HCT116 (cell line): Measurements from ENCODE around the gene KCNV2. TPM values are rescaled to one million over a fixed set of nuclear protein-coding genes. Genes with fewer than 3 reads are reported as not detected.

Source experiments
- ATAC-seq: fragments of 200-7000 bp; cut with Tn5 transposase; 2 replicates; pipeline ENCODE4 v1.9.1; 2020; ENCODE audit warnings: mild to moderate bottlenecking, moderate library complexity
- BruUV-seq: library from RNA; stranded (reverse); fragments of 400-500 nt; replicated peaks from 2 replicates; lab custom pipeline; 2021; lab: Mats Ljungman, UMichigan
- CTCF ChIA-PET: fragments of 300-600 bp; sonication (Branson Sonifier 250); formaldehyde crosslinking; loops from one replicate; lab custom pipeline; 2021; ENCODE audit warnings: antibody characterized with exemption; lab: Charles Lee
- POLR2A ChIA-PET: fragments of 300-600, 350-600 bp; sonication (Branson Sonifier 250); formaldehyde crosslinking; loops from one replicate; lab custom pipeline; 2021; ENCODE audit warnings: antibody characterized with exemption; lab: Charles Lee
- RAD21 ChIA-PET, 2 experiments: fragments of 300-600 bp; sonication (Branson Sonifier 250); formaldehyde crosslinking; loops; one replicate each; lab custom pipeline; 2023; ENCODE audit warnings: low total read pairs in 2 of 2; ENCODE audit not compliant: uncharacterized antibody in 2 of 2, unreplicated experiment in 2 of 2, low non-redundant PET in 1 of 2; lab: Charles Lee
- DNase-seq: peaks from one replicate; pipeline ENCODE4 v3.0.0-alpha.2; 2010; ENCODE audit warnings: low read depth, low spot score
- H2AFZ ChIP-seq: fragments of 200-600 bp; shearing (Covaris generic), sonication (generic); 2 replicates; pipeline ENCODE4 v1.6.1; 2017; ENCODE audit warnings: low read depth, mixed run types, mixed read lengths, antibody characterized with exemption, low read length; ENCODE audit not compliant: poor library complexity, severe bottlenecking
- H3K27ac ChIP-seq: 2 replicates; pipeline ENCODE4 v1.5.1; 2012; ENCODE audit warnings: low read depth, low read length
- H3K27me3 ChIP-seq: fragments of 200-600 bp; sonication (generic); 2 replicates; pipeline ENCODE4 v1.6.1; 2016; ENCODE audit warnings: mixed run types, low read length, mixed read lengths; ENCODE audit not compliant: insufficient read depth
- H3K36me3 ChIP-seq, 2 experiments: fragments of 200-500 bp in 1 of 2; fragments of 200-600 bp in 1 of 2; sonication (Bioruptor generic) in 1 of 2; sonication (generic) in 1 of 2; 2 replicates each; pipeline versions ENCODE4 v1.5.1 to v1.6.1; 2014 to 2016; ENCODE audit warnings: low read length in 2 of 2, inconsistent platforms in 1 of 2, mixed read lengths in 1 of 2, mixed run types in 1 of 2; ENCODE audit not compliant: insufficient read depth in 2 of 2, control insufficient read depth in 1 of 2
- H3K4me1 ChIP-seq, 2 experiments: fragments of 200-600 bp in 1 of 2; sonication (generic) in 1 of 2; 2 replicates each; pipeline versions ENCODE4 v1.5.1 to v1.6.1; 2012 to 2017; ENCODE audit warnings: low read length in 2 of 2, inconsistent platforms in 1 of 2, mild to moderate bottlenecking in 1 of 2, mixed read lengths in 1 of 2, mixed run types in 1 of 2, moderate library complexity in 1 of 2; ENCODE audit not compliant: insufficient read depth in 2 of 2, control insufficient read depth in 1 of 2
- H3K4me2 ChIP-seq: fragments of 200-600 bp; sonication (generic); 2 replicates; pipeline ENCODE4 v1.6.1; 2017; ENCODE audit warnings: mixed run types, low read length, mixed read lengths
- H3K4me3 ChIP-seq, 2 experiments: fragments of 200-600 bp in 1 of 2; sonication (generic) in 1 of 2; replicated peaks in 1 of 2; 2 replicates each; pipeline ENCODE4 v1.5.1; 2011 to 2016; ENCODE audit warnings: low read length in 2 of 2, control low read depth in 1 of 2, low read depth in 1 of 2, mild to moderate bottlenecking in 1 of 2, mixed read lengths in 1 of 2, mixed run types in 1 of 2
- H3K79me2 ChIP-seq: fragments of 200-600 bp; sonication (generic); 2 replicates; pipeline ENCODE4 v1.6.1; 2017; ENCODE audit warnings: mild to moderate bottlenecking, mixed run types, low read length, moderate library complexity, mixed read lengths; ENCODE audit not compliant: insufficient read depth
- H3K9ac ChIP-seq: fragments of 200-600 bp; sonication (generic); 2 replicates; pipeline ENCODE4 v1.6.1; 2016; ENCODE audit warnings: low read length, mixed read lengths
- H3K9me2 ChIP-seq: fragments of 200-600 bp; sonication (generic), shearing (Covaris generic); 2 replicates; pipeline ENCODE4 v1.6.1; 2017; ENCODE audit warnings: mixed run types, mild to moderate bottlenecking, moderate library complexity; ENCODE audit not compliant: insufficient read depth
- H3K9me3 ChIP-seq, 2 experiments: fragments of 200-500 bp in 1 of 2; fragments of 200-600 bp in 1 of 2; sonication (Bioruptor generic) in 1 of 2; sonication (generic) in 1 of 2; 2 replicates each; pipeline ENCODE4 v1.6.1; 2014 to 2017; ENCODE audit warnings: low read length in 2 of 2, mixed read lengths in 2 of 2, inconsistent platforms in 1 of 2, low read depth in 1 of 2, mild to moderate bottlenecking in 1 of 2, mixed run types in 1 of 2, moderate library complexity in 1 of 2; ENCODE audit not compliant: control insufficient read depth in 1 of 2, insufficient read depth in 1 of 2
- H4K20me1 ChIP-seq: fragments of 200-600 bp; sonication (generic), shearing (Covaris generic); 2 replicates; pipeline ENCODE4 v1.6.1; 2017; ENCODE audit warnings: mixed run types, mild to moderate bottlenecking, moderate library complexity; ENCODE audit not compliant: insufficient read depth
- CBX3 ChIP-seq: IDR thresholded peaks from 2 replicates; pipeline ENCODE4 v1.6.1; 2012; ENCODE audit warnings: low read depth
- EZH2phosphoT487 ChIP-seq: fragments of 200-600 bp; IDR thresholded peaks from 2 replicates; pipeline ENCODE4 v1.6.1; 2018; ENCODE audit warnings: antibody characterized with exemption, borderline replicate concordance
- FOSL1 ChIP-seq: IDR thresholded peaks from 2 replicates; pipeline ENCODE4 v1.6.1; 2012; ENCODE audit warnings: low read depth
- POLR2A ChIP-seq: IDR thresholded peaks from 2 replicates; pipeline ENCODE4 v1.7.0; 2011; ENCODE audit warnings: borderline replicate concordance; ENCODE audit not compliant: insufficient read depth, insufficient read length; ENCODE audit errors: extremely low read depth
- POLR2AphosphoS5 ChIP-seq: IDR thresholded peaks from 2 replicates; pipeline ENCODE4 v1.6.1; 2011; ENCODE audit warnings: mild to moderate bottlenecking, low read depth, low read length, moderate library complexity
- SIN3A ChIP-seq: IDR thresholded peaks from 2 replicates; pipeline ENCODE4 v1.6.1; 2012; ENCODE audit warnings: low read depth
- SRF ChIP-seq: IDR thresholded peaks from 2 replicates; pipeline ENCODE4 v1.6.1; 2012; ENCODE audit warnings: low read depth
- YY1 ChIP-seq: IDR thresholded peaks from 2 replicates; pipeline ENCODE4 v1.6.1; 2011; ENCODE audit warnings: low read length, low read depth, moderate library complexity, mild to moderate bottlenecking; ENCODE audit not compliant: insufficient replicate concordance; ENCODE audit errors: extremely low read depth
- intact Hi-C: fragments of 100-400 bp; cut with micrococcal nuclease; formaldehyde crosslinking; loops from 2 replicates; pipeline ENCODE4 v1.10.0; 2022
- total RNA-seq: library from RNA; stranded (reverse); gene quantifications from one replicate; pipeline ENCODE4 v1.2.1, GENCODE V29; 2021; ENCODE audit not compliant: unreplicated experiment
- TF ChIP-seq, protein P1 (sequence below): IDR thresholded peaks from 2 replicates; pipeline ENCODE4 v1.6.1; 2012; ENCODE audit warnings: low read depth
- TF ChIP-seq, protein P2 (sequence below), 3 experiments: fragments of 200-600 bp in 1 of 3; sonication (generic) in 1 of 3; IDR thresholded peaks in 2 of 3; conservative IDR thresholded peaks in 1 of 3; 2 replicates each; pipeline ENCODE4 v1.5.1; 2012 to 2017; ENCODE audit warnings: low read depth in 2 of 3, low read length in 2 of 3, antibody characterized with exemption in 1 of 3, borderline replicate concordance in 1 of 3, control low read depth in 1 of 3, mild to moderate bottlenecking in 1 of 3, mixed read lengths in 1 of 3, mixed run types in 1 of 3, moderate library complexity in 1 of 3; ENCODE audit not compliant: insufficient read depth in 1 of 3

Gene KCNV2
- total RNA-seq, 1 experiment from 2014 or later: not detected

DNA sequence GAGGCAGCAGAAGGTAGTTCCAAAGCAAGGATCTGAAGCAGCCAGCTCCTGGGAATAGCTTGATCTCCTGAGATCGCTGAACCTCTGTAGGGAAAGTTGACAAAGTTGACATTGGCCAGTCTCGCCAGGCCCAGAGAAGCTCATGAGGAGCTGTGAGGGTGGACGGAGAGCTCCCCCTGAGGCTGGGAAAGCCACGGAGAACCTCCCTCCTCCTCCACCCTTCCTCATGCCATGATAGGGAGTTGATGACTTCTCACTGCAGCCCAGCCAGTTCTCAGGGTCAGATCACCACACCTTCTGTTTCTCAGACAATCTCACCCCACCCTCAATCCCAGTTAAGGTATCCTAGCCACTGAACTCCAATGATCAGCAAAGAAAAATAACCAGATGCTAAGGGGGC, 30.4 kb upstream of the KCNV2 start:
- H3K9ac ChIP-seq: no peak overlapping the region
- DNase-seq (no peak), ATAC-seq (no peak)
- TF ChIP-seq, protein P1, sequence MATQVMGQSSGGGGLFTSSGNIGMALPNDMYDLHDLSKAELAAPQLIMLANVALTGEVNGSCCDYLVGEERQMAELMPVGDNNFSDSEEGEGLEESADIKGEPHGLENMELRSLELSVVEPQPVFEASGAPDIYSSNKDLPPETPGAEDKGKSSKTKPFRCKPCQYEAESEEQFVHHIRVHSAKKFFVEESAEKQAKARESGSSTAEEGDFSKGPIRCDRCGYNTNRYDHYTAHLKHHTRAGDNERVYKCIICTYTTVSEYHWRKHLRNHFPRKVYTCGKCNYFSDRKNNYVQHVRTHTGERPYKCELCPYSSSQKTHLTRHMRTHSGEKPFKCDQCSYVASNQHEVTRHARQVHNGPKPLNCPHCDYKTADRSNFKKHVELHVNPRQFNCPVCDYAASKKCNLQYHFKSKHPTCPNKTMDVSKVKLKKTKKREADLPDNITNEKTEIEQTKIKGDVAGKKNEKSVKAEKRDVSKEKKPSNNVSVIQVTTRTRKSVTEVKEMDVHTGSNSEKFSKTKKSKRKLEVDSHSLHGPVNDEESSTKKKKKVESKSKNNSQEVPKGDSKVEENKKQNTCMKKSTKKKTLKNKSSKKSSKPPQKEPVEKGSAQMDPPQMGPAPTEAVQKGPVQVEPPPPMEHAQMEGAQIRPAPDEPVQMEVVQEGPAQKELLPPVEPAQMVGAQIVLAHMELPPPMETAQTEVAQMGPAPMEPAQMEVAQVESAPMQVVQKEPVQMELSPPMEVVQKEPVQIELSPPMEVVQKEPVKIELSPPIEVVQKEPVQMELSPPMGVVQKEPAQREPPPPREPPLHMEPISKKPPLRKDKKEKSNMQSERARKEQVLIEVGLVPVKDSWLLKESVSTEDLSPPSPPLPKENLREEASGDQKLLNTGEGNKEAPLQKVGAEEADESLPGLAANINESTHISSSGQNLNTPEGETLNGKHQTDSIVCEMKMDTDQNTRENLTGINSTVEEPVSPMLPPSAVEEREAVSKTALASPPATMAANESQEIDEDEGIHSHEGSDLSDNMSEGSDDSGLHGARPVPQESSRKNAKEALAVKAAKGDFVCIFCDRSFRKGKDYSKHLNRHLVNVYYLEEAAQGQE: no peak
- no peak for TF ChIP-seq FOSL1
- no peak for TF ChIP-seq CBX3
- TF ChIP-seq YY1: no peak
- TF ChIP-seq POLR2AphosphoS5: no peak
- no peak for TF ChIP-seq EZH2phosphoT487
- TF ChIP-seq SRF: no peak
- TF ChIP-seq, protein P2, sequence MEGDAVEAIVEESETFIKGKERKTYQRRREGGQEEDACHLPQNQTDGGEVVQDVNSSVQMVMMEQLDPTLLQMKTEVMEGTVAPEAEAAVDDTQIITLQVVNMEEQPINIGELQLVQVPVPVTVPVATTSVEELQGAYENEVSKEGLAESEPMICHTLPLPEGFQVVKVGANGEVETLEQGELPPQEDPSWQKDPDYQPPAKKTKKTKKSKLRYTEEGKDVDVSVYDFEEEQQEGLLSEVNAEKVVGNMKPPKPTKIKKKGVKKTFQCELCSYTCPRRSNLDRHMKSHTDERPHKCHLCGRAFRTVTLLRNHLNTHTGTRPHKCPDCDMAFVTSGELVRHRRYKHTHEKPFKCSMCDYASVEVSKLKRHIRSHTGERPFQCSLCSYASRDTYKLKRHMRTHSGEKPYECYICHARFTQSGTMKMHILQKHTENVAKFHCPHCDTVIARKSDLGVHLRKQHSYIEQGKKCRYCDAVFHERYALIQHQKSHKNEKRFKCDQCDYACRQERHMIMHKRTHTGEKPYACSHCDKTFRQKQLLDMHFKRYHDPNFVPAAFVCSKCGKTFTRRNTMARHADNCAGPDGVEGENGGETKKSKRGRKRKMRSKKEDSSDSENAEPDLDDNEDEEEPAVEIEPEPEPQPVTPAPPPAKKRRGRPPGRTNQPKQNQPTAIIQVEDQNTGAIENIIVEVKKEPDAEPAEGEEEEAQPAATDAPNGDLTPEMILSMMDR (IDR thresholded peaks at IDR 0.05 in 2 of 3, conservative IDR thresholded peaks at IDR 0.05 in 1 of 3; ENCODE audit: borderline replicate concordance in 1 of 3, insufficient read depth in 1 of 3, low read depth in 2 of 3, low read length in 2 of 3): no peak
- no peak for TF ChIP-seq POLR2A
- no peak for TF ChIP-seq SIN3A
- CTCF ChIA-PET: no interaction called here
- RAD21 ChIA-PET: no interaction called here
- intact Hi-C loops: no loop called here
- H3K27ac ChIP-seq: no peak overlapping the region
- no peaks in the 10 kb centered on the region for H3K9me3 ChIP-seq
- no peaks in the 10 kb centered on the region for H4K20me1 ChIP-seq
- BruUV-seq: no TSS peak
- no peak overlapping the region for H2AFZ ChIP-seq
- POLR2A ChIA-PET: no interaction called here
- no peak overlapping the region for H3K4me3 ChIP-seq
- no peaks in the 10 kb centered on the region for H3K79me2 ChIP-seq
- no peaks in the 10 kb centered on the region for H3K36me3 ChIP-seq
- H3K4me1 ChIP-seq: no peaks in the 10 kb centered on the region
- no peaks in the 10 kb centered on the region for H3K27me3 ChIP-seq
- H3K4me2 ChIP-seq: no peak overlapping the region
- H3K9me2 ChIP-seq: no peaks in the 10 kb centered on the region
